HL-60 (cell line): ENCODE data around the gene AMY2B.
"Not testable (repeated sequence)": the region's sequence is repeated elsewhere in the genome, so short reads cannot be mapped to it uniquely, and the experiment has no call there.

ENCODE experiments used
- CTCF ChIP-seq: IDR thresholded peaks from one replicate; pipeline ENCODE4 v1.5.1; 2011; ENCODE audit warnings: low read length, control low read depth, inconsistent platforms; ENCODE audit not compliant: insufficient read depth
- GABPA ChIP-seq: IDR thresholded peaks from 2 replicates; pipeline ENCODE4 v1.6.1; 2012; ENCODE audit warnings: low read depth
- POLR2AphosphoS5 ChIP-seq: IDR thresholded peaks from 2 replicates; pipeline ENCODE4 v1.6.1; 2012; ENCODE audit warnings: low read depth
- REST ChIP-seq: IDR thresholded peaks from 2 replicates; pipeline ENCODE4 v1.6.1; 2012; ENCODE audit warnings: low read depth; ENCODE audit not compliant: insufficient replicate concordance
- SPI1 ChIP-seq: IDR thresholded peaks from 2 replicates; pipeline ENCODE4 v1.6.1; 2012; ENCODE audit warnings: low read depth, mild to moderate bottlenecking, borderline replicate concordance

GRCh38 chr1:103602740-103603139 lies 31.4 kb downstream of the AMY2B start:
- TF ChIP-seq CTCF, REST, POLR2AphosphoS5, GABPA, SPI1: not testable (repeated sequence)
